Prostate gland (tissue), 2 donors: Measurements from ENCODE around the gene HCN1. TPM values are rescaled to one million over a fixed set of nuclear protein-coding genes. Genes with fewer than 3 reads are reported as not detected.

Source experiments
- DNase-seq: peaks from one replicate; pipeline ENCODE4 v3.0.0-alpha.2; 2019; ENCODE audit warnings: low spot score
- H3K27ac ChIP-seq, 2 donors: fragments of 200-600 bp; sonication (generic); 2 replicates each; pipeline ENCODE4 v1.5.1; 2017 to 2019
- H3K27me3 ChIP-seq: fragments of 200-600 bp; sonication (generic); replicated peaks from 2 replicates; pipeline ENCODE4 v1.5.1; 2019; ENCODE audit not compliant: insufficient read depth
- H3K36me3 ChIP-seq, 2 donors: fragments of 200-600 bp; sonication (generic); 1 replicate in 1 of 2; 2 replicates in 1 of 2; pipeline versions ENCODE4 v1.5.1 to v1.8.1; 2017 to 2019
- H3K4me1 ChIP-seq: fragments of 200-600 bp; sonication (generic); replicated peaks from 2 replicates; pipeline ENCODE4 v1.5.1; 2019
- H3K4me3 ChIP-seq, 2 donors: fragments of 200-600 bp; sonication (generic); 2 replicates each; pipeline ENCODE4 v1.5.1; 2017 to 2019
- H3K9me3 ChIP-seq: fragments of 200-600 bp; sonication (generic); 2 replicates; pipeline ENCODE4 v1.5.1; 2017
- POLR2A ChIP-seq: fragments of 450-650 bp; IDR thresholded peaks from one replicate; pipeline ENCODE4 v1.6.1; 2016; ENCODE audit warnings: antibody characterized with exemption, mild to moderate bottlenecking
- POLR2AphosphoS5 ChIP-seq: sonication (generic); formaldehyde crosslinking; IDR thresholded peaks from one replicate; pipeline ENCODE4 v1.6.1; 2017; ENCODE audit warnings: antibody characterized with exemption
- WGBS: methylation state at CpG from one replicate; pipeline ENCODE4 v1.1.5; 2018; 5-methylcytosine and 5-hydroxymethylcytosine counted together
- intact Hi-C: fragments of 100-400 bp; cut with DNase I; formaldehyde crosslinking; loops from one replicate; pipeline ENCODE4 v1.14.2; 2022
- total RNA-seq, 2 donors: library from RNA; depleted of rRNA; stranded (reverse); fragments of >200 nt; gene quantifications; one replicate each; pipeline ENCODE4 v1.1.0, GENCODE V29; 2016
- TF ChIP-seq, protein P1 (sequence below), 4 experiments: fragments of 200-600 bp in 2 of 4; fragments of 450-650 bp in 2 of 4; sonication (generic) in 2 of 4; IDR thresholded peaks; 1 replicate in 3 of 4; 2 replicates in 1 of 4; pipeline ENCODE4 v1.5.1; 2016 to 2019; ENCODE audit warnings: antibody characterized with exemption in 4 of 4, mild to moderate bottlenecking in 2 of 4, moderate library complexity in 2 of 4

HCN1 gene
- total RNA-seq, 2 donors from 2014 or later = 0.05 to 1.3 TPM

DNA sequence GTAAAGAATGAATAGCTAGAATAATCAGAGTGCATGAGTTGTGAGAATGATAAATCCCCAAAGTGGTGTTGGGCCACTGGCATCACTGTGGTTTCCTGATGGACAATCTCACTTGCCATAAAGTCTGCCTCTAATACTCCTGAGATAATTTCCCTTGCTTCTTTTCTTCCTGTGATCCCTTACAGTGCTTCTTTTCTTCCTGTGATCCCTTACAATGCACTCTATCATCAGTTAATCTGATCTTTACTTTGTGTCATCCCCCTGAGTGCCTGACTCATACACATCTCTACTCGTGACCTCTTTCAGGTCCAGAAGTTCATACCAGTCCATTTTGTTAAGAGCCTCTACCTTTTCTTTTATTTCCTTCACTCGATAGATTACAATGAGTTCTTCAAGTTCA, 418.3 kb downstream of the HCN1 start:
- DNase-seq = no peak
- Histone ChIP-seq H3K27me3 (no peaks in the 10 kb centered on the region), H3K9me3 (no peaks in the 10 kb centered on the region), H3K4me1 (no peaks in the 10 kb centered on the region), H3K36me3 (no peaks in the 10 kb centered on the region), H3K4me3 (no peak overlapping the region), H3K27ac (no peak overlapping the region)
- no peak for TF ChIP-seq POLR2A
- TF ChIP-seq, protein P1, sequence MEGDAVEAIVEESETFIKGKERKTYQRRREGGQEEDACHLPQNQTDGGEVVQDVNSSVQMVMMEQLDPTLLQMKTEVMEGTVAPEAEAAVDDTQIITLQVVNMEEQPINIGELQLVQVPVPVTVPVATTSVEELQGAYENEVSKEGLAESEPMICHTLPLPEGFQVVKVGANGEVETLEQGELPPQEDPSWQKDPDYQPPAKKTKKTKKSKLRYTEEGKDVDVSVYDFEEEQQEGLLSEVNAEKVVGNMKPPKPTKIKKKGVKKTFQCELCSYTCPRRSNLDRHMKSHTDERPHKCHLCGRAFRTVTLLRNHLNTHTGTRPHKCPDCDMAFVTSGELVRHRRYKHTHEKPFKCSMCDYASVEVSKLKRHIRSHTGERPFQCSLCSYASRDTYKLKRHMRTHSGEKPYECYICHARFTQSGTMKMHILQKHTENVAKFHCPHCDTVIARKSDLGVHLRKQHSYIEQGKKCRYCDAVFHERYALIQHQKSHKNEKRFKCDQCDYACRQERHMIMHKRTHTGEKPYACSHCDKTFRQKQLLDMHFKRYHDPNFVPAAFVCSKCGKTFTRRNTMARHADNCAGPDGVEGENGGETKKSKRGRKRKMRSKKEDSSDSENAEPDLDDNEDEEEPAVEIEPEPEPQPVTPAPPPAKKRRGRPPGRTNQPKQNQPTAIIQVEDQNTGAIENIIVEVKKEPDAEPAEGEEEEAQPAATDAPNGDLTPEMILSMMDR (IDR thresholded peaks at IDR 0.05) = no peak
- TF ChIP-seq POLR2AphosphoS5 = no peak
- WGBS = 71% methylated on average over 2 of the region's 2 CpGs
- intact Hi-C loops = no loop called here

- TF ChIP-seq, protein P1 (IDR thresholded peaks at IDR 0.05) = no peak
- TF ChIP-seq POLR2A (no peak), POLR2AphosphoS5 (no peak)
- 23% methylated on average over 2 of the region's 2 CpGs for WGBS
- H3K9me3 ChIP-seq = no peaks in the 10 kb centered on the region
Observed at GRCh38 chr5:45274241-45274640, 421.9 kb downstream of the HCN1 start.

DNA sequence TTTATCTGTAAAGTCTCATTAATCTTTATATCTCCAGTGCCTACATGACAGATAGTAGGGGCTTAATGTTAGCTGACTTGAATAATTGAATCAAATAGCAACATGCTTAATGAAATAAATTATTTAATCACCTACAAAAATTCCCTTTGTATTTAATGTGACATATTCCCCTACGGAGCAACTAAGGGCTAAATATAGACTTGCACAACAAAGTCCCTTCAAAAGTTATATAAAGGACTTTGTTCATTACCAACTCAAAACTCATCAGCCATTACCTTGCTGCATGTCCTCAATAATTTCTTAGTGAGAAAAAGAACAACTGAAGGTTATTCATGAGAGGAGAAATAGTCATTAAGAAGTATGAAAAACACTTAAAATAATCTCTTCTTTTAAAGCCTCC, 424.6 kb downstream of the HCN1 start:
- intact Hi-C loops = no loop called here
- Histone ChIP-seq H3K4me3 (no peak overlapping the region), H3K36me3 (no peaks in the 10 kb centered on the region), H3K27me3 (no peaks in the 10 kb centered on the region), H3K9me3 (no peaks in the 10 kb centered on the region), H3K27ac (no peak overlapping the region), H3K4me1 (no peaks in the 10 kb centered on the region)
- no peak for DNase-seq
- TF ChIP-seq POLR2A (no peak), POLR2AphosphoS5 (no peak)
- TF ChIP-seq, protein P1 (IDR thresholded peaks at IDR 0.05) = no peak
- WGBS = 51% methylated on average over 1 of the region's 1 CpG

More at GRCh38 chr5:45274241-45274640, 421.9 kb downstream of the HCN1 start:
- H3K27ac ChIP-seq = no peak overlapping the region
- H3K4me1 ChIP-seq = no peaks in the 10 kb centered on the region
- H3K4me3 ChIP-seq = no peak overlapping the region
- intact Hi-C loops = no loop called here
- DNase-seq = no peak
- H3K36me3 ChIP-seq = no peaks in the 10 kb centered on the region
- H3K27me3 ChIP-seq = no peaks in the 10 kb centered on the region

DNA sequence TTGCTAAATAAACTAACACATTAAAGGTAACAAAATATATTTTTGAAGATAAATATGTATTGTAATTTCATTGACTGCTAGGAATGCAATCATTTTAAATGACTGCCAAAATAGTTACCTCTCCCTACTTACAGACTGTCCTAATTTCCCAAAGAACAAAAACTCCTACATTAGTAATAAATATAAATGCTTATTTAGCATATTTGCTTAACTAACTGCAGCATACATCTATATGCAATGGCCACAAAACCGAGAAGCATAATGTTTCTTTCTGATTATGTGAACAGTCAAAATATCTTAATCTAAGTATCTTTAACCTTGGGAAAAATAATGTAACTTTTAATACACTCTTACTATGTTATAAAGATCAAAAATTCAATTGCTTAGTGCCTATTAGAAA, 431.7 kb downstream of the HCN1 start:
- Histone ChIP-seq H3K4me1 (no peaks in the 10 kb centered on the region), H3K36me3 (no peaks in the 10 kb centered on the region), H3K27me3 (no peaks in the 10 kb centered on the region), H3K9me3 (no peaks in the 10 kb centered on the region), H3K27ac (no peak overlapping the region), H3K4me3 (no peak overlapping the region)
- intact Hi-C loops = no loop called here
- TF ChIP-seq POLR2AphosphoS5 (no peak), POLR2A (no peak)
- TF ChIP-seq, protein P1 (IDR thresholded peaks at IDR 0.05) = no peak
- no peak for DNase-seq
- WGBS = 94% methylated on average over 1 of the region's 1 CpG

- DNase-seq = no peak
- no peaks in the 10 kb centered on the region for H3K36me3 ChIP-seq
- intact Hi-C loops = no loop called here
- whole genome bisulfite sequencing = 95% methylated on average over 28 of the region's 29 CpGs
- no peak overlapping the region for H3K27ac ChIP-seq
- no peak overlapping the region for H3K4me3 ChIP-seq
- no peaks in the 10 kb centered on the region for H3K4me1 ChIP-seq
- H3K27me3 ChIP-seq = no peaks in the 10 kb centered on the region
- H3K9me3 ChIP-seq = no peaks in the 10 kb centered on the region
- TF ChIP-seq, protein P1 (IDR thresholded peaks at IDR 0.05) = no peak
- TF ChIP-seq POLR2A (no peak), POLR2AphosphoS5 (no peak)
Observed at GRCh38 chr5:45262061-45262590, 434.1 kb downstream of the HCN1 start.
